ENCODE measurements around the gene EFHC2. TPM values are rescaled to one million over a fixed set of nuclear protein-coding genes. Genes with fewer than 3 reads are reported as not detected.

EFHC2 gene
- under 1 TPM; 0.81 to 0.84 TPM for total RNA-seq
- under 1 TPM in 1 of 2 donors, not detected in 1; 0.10 TPM for polyA plus RNA-seq
- long read RNA-seq, donor 1: 0 reads
- long read RNA-seq, donor 2, partial matches to known transcripts: 1 of 1 reads
- long read RNA-seq, donor 2, other reads (novel, unspliced or antisense): 0 of 1 reads

- DNase-seq (peak; percentile 53 to 83), ATAC-seq (ENCODE audit: low FRiP score) (peak; percentile 62)
- Histone ChIP-seq H3K4me3 (ENCODE audit: low read length in 2 of 2) (peak within 1 kb of the TSS in 1 of 2 donors; percentile 18), H3K27ac (ENCODE audit: low read depth in 1 of 2, low read length in 2 of 2) (no peak within 1 kb of the TSS), H3K9me3 (ENCODE audit: control insufficient read depth, low read length) (no peaks in the 10 kb centered on the region), H3K36me3 (ENCODE audit: control insufficient read depth in 1 of 2, insufficient read depth in 2 of 2, low read length in 1 of 2) (no peaks in the 10 kb centered on the region), H3K27me3 (ENCODE audit: control insufficient read depth in 1 of 2, insufficient read depth in 2 of 2, low read length in 1 of 2) (no peaks in the 10 kb centered on the region), H3K4me1 (ENCODE audit: control insufficient read depth in 1 of 2, insufficient read depth in 2 of 2, low read length in 2 of 2) (no peaks in the 10 kb centered on the region)
- intact Hi-C loops (cut with DNase I): no loop called here
- 4 to 8% methylated on average over 22 to 39 of the region's 39 CpGs for WGBS, 2 donors
Observed at GRCh38 chrX:44343412-44344141, at the start of gene EFHC2. Gene EFHC2, minus strand, starts transcription at chrX:44343672. Its CDS starts 84 bp downstream, at chrX:44343588.

- no peaks in the 10 kb centered on the region for H3K27me3 ChIP-seq (ENCODE audit: control insufficient read depth in 1 of 2, insufficient read depth in 2 of 2, low read length in 1 of 2)
- no peaks in the 10 kb centered on the region for H3K9me3 ChIP-seq (ENCODE audit: control insufficient read depth, low read length)
- no peak overlapping the region for H3K27ac ChIP-seq (ENCODE audit: low read depth in 1 of 2, low read length in 2 of 2)
- DNase-seq: no peak
- no peak for ATAC-seq (ENCODE audit: low FRiP score)
- 71 to 84% methylated on average over 1 of the region's 1 CpG for WGBS, 2 donors
- H3K36me3 ChIP-seq (ENCODE audit: control insufficient read depth in 1 of 2, insufficient read depth in 2 of 2, low read length in 1 of 2): no peaks in the 10 kb centered on the region
- no peak overlapping the region for H3K4me3 ChIP-seq (ENCODE audit: low read length in 2 of 2)
- H3K4me1 ChIP-seq (ENCODE audit: control insufficient read depth in 1 of 2, insufficient read depth in 2 of 2, low read length in 2 of 2): no peaks in the 10 kb centered on the region
- intact Hi-C loops (cut with DNase I): no loop called here
Observed at GRCh38 chrX:44392767-44393166, 49.3 kb upstream of the EFHC2 start.

- 74 to 79% methylated on average over 4 of the region's 4 CpGs for WGBS, 2 donors
- no peak overlapping the region for H3K4me3 ChIP-seq (ENCODE audit: low read length in 2 of 2)
- H3K36me3 ChIP-seq (ENCODE audit: control insufficient read depth in 1 of 2, insufficient read depth in 2 of 2, low read length in 1 of 2): no peaks in the 10 kb centered on the region
- no peak overlapping the region for H3K27ac ChIP-seq (ENCODE audit: low read depth in 1 of 2, low read length in 2 of 2)
- ATAC-seq (ENCODE audit: low FRiP score) (no peak), DNase-seq (no peak)
- no peaks in the 10 kb centered on the region for H3K27me3 ChIP-seq (ENCODE audit: control insufficient read depth in 1 of 2, insufficient read depth in 2 of 2, low read length in 1 of 2)
- intact Hi-C loops (cut with DNase I): no loop called here
- no peaks in the 10 kb centered on the region for H3K9me3 ChIP-seq (ENCODE audit: control insufficient read depth, low read length)
- H3K4me1 ChIP-seq (ENCODE audit: control insufficient read depth in 1 of 2, insufficient read depth in 2 of 2, low read length in 2 of 2): no peaks in the 10 kb centered on the region
Observed at GRCh38 chrX:44384688-44385338, 41.3 kb upstream of the EFHC2 start.

- no peaks in the 10 kb centered on the region for H3K27me3 ChIP-seq (ENCODE audit: control insufficient read depth in 1 of 2, insufficient read depth in 2 of 2, low read length in 1 of 2)
- 38 to 76% methylated on average over 1 of the region's 1 CpG for WGBS, 2 donors
Observed at GRCh38 chrX:44382871-44383270, 39.4 kb upstream of the EFHC2 start.

GRCh38 chrX:44352758-44353157 lies 9.3 kb upstream of the EFHC2 start:
- H3K4me3 ChIP-seq (ENCODE audit: low read length in 2 of 2): no peak overlapping the region
- intact Hi-C loops (cut with DNase I): no loop called here
- H3K27me3 ChIP-seq (ENCODE audit: control insufficient read depth in 1 of 2, insufficient read depth in 2 of 2, low read length in 1 of 2): peaks cover 0 to 4% of the 10 kb centered on the region in 2 donors
- H3K36me3 ChIP-seq (ENCODE audit: control insufficient read depth in 1 of 2, insufficient read depth in 2 of 2, low read length in 1 of 2): no peaks in the 10 kb centered on the region
- no peak for ATAC-seq (ENCODE audit: low FRiP score)
- H3K4me1 ChIP-seq (ENCODE audit: control insufficient read depth in 1 of 2, insufficient read depth in 2 of 2, low read length in 2 of 2): no peaks in the 10 kb centered on the region
- DNase-seq: no peak
- H3K9me3 ChIP-seq (ENCODE audit: control insufficient read depth, low read length): no peaks in the 10 kb centered on the region
- H3K27ac ChIP-seq (ENCODE audit: low read depth in 1 of 2, low read length in 2 of 2): no peak overlapping the region
- 23 to 49% methylated on average over 5 of the region's 5 CpGs for WGBS, 2 donors

More at GRCh38 chrX:44382871-44383270, 39.4 kb upstream of the EFHC2 start:
- H3K36me3 ChIP-seq (ENCODE audit: control insufficient read depth in 1 of 2, insufficient read depth in 2 of 2, low read length in 1 of 2): no peaks in the 10 kb centered on the region
- ATAC-seq (ENCODE audit: low FRiP score): no peak
- no peak overlapping the region for H3K4me3 ChIP-seq (ENCODE audit: low read length in 2 of 2)
- H3K9me3 ChIP-seq (ENCODE audit: control insufficient read depth, low read length): no peaks in the 10 kb centered on the region
- H3K4me1 ChIP-seq (ENCODE audit: control insufficient read depth in 1 of 2, insufficient read depth in 2 of 2, low read length in 2 of 2): no peaks in the 10 kb centered on the region
- no peak for DNase-seq
- H3K27ac ChIP-seq (ENCODE audit: low read depth in 1 of 2, low read length in 2 of 2): no peak overlapping the region
- intact Hi-C loops (cut with DNase I): no loop called here

- no peaks in the 10 kb centered on the region for H3K9me3 ChIP-seq (ENCODE audit: control insufficient read depth, low read length)
- H3K36me3 ChIP-seq (ENCODE audit: control insufficient read depth in 1 of 2, insufficient read depth in 2 of 2, low read length in 1 of 2): no peaks in the 10 kb centered on the region
- peaks cover 0 to 4% of the 10 kb centered on the region in 2 donors for H3K27me3 ChIP-seq (ENCODE audit: control insufficient read depth in 1 of 2, insufficient read depth in 2 of 2, low read length in 1 of 2)
- intact Hi-C loops (cut with DNase I): no loop called here
- no peaks in the 10 kb centered on the region for H3K4me1 ChIP-seq (ENCODE audit: control insufficient read depth in 1 of 2, insufficient read depth in 2 of 2, low read length in 2 of 2)
- H3K4me3 ChIP-seq (ENCODE audit: low read length in 2 of 2): no peak overlapping the region
- ATAC-seq (ENCODE audit: low FRiP score) (no peak), DNase-seq (no peak)
- H3K27ac ChIP-seq (ENCODE audit: low read depth in 1 of 2, low read length in 2 of 2): no peak overlapping the region
- WGBS, 2 donors: 82% methylated on average over 5 of the region's 5 CpGs
Observed at GRCh38 chrX:44349561-44349960, 6.1 kb upstream of the EFHC2 start.

GRCh38 chrX:44344687-44345086 lies 1.2 kb upstream of the EFHC2 start:
- DNase-seq (no peak), ATAC-seq (ENCODE audit: low FRiP score) (no peak)
- H3K27ac ChIP-seq (ENCODE audit: low read depth in 1 of 2, low read length in 2 of 2): no peak overlapping the region
- H3K9me3 ChIP-seq (ENCODE audit: control insufficient read depth, low read length): no peaks in the 10 kb centered on the region
- H3K27me3 ChIP-seq (ENCODE audit: control insufficient read depth in 1 of 2, insufficient read depth in 2 of 2, low read length in 1 of 2): no peaks in the 10 kb centered on the region
- WGBS, 2 donors: 49 to 68% methylated on average over 7 of the region's 7 CpGs
- H3K4me3 ChIP-seq (ENCODE audit: low read length in 2 of 2): no peak overlapping the region
- H3K4me1 ChIP-seq (ENCODE audit: control insufficient read depth in 1 of 2, insufficient read depth in 2 of 2, low read length in 2 of 2): no peaks in the 10 kb centered on the region
- no peaks in the 10 kb centered on the region for H3K36me3 ChIP-seq (ENCODE audit: control insufficient read depth in 1 of 2, insufficient read depth in 2 of 2, low read length in 1 of 2)
- intact Hi-C loops (cut with DNase I): no loop called here

GRCh38 chrX:44344194-44344593 lies 722 bp upstream of the EFHC2 start:
- no peak for ATAC-seq (ENCODE audit: low FRiP score)
- peak in 1 of 2 donors; percentile 72 for DNase-seq
- no peaks in the 10 kb centered on the region for H3K4me1 ChIP-seq (ENCODE audit: control insufficient read depth in 1 of 2, insufficient read depth in 2 of 2, low read length in 2 of 2)
- no peak overlapping the region for H3K27ac ChIP-seq (ENCODE audit: low read depth in 1 of 2, low read length in 2 of 2)
- no peaks in the 10 kb centered on the region for H3K36me3 ChIP-seq (ENCODE audit: control insufficient read depth in 1 of 2, insufficient read depth in 2 of 2, low read length in 1 of 2)
- no peak overlapping the region for H3K4me3 ChIP-seq (ENCODE audit: low read length in 2 of 2)
- intact Hi-C loops (cut with DNase I): no loop called here
- H3K27me3 ChIP-seq (ENCODE audit: control insufficient read depth in 1 of 2, insufficient read depth in 2 of 2, low read length in 1 of 2): no peaks in the 10 kb centered on the region
- 42 to 65% methylated on average over 16 of the region's 16 CpGs for WGBS, 2 donors
- no peaks in the 10 kb centered on the region for H3K9me3 ChIP-seq (ENCODE audit: control insufficient read depth, low read length)

GRCh38 chrX:44342866-44343265 lies 606 bp downstream of the EFHC2 start:
- WGBS, 2 donors: 75 to 76% methylated on average over 2 of the region's 3 CpGs
- no peak overlapping the region for H3K27ac ChIP-seq (ENCODE audit: low read depth in 1 of 2, low read length in 2 of 2)
- H3K9me3 ChIP-seq (ENCODE audit: control insufficient read depth, low read length): no peaks in the 10 kb centered on the region

More at GRCh38 chrX:44342866-44343265, 606 bp downstream of the EFHC2 start:
- H3K36me3 ChIP-seq (ENCODE audit: control insufficient read depth in 1 of 2, insufficient read depth in 2 of 2, low read length in 1 of 2): no peaks in the 10 kb centered on the region
- no peak for ATAC-seq (ENCODE audit: low FRiP score)
- H3K27me3 ChIP-seq (ENCODE audit: control insufficient read depth in 1 of 2, insufficient read depth in 2 of 2, low read length in 1 of 2): no peaks in the 10 kb centered on the region
- intact Hi-C loops (cut with DNase I): no loop called here
- no peak overlapping the region for H3K4me3 ChIP-seq (ENCODE audit: low read length in 2 of 2)
- no peaks in the 10 kb centered on the region for H3K4me1 ChIP-seq (ENCODE audit: control insufficient read depth in 1 of 2, insufficient read depth in 2 of 2, low read length in 2 of 2)
- no peak for DNase-seq
